K562 (cell line): Measurements from ENCODE around the gene CREB3L1. TPM values are rescaled to one million over a fixed set of nuclear protein-coding genes. Genes with fewer than 3 reads are reported as not detected.
A peak's percentile ranks its signal among the peaks of the same experiment; 100 is the strongest.

ENCODE experiments used
- ATF1 ChIP-seq, 2 experiments: fragments of 450-650 bp in 1 of 2; IDR thresholded peaks; 2 replicates each; pipeline ENCODE4 v1.6.1; 2016; ENCODE audit warnings: missing compliant biosample characterization in 1 of 2, missing genetic modification characterization in 1 of 2
- ATF6 ChIP-seq: sonication (generic); formaldehyde crosslinking; IDR thresholded peaks from 2 replicates; pipeline ENCODE4 v1.4.0; 2020; ENCODE audit warnings: mild to moderate bottlenecking, missing genetic modification reagents
- ATF7 ChIP-seq: fragments of 450-650 bp; IDR thresholded peaks from 2 replicates; pipeline ENCODE4 v1.7.1; 2014; ENCODE audit warnings: mild to moderate bottlenecking, moderate library complexity
- BHLHE40 ChIP-seq: IDR thresholded peaks from 2 replicates; pipeline ENCODE4 v1.6.1; 2011; ENCODE audit warnings: low read length, improper control_type of control experiment
- CHD1 ChIP-seq: fragments of 200-600 bp; sonication (generic); IDR thresholded peaks from one replicate; pipeline ENCODE4 v1.6.1; 2012; ENCODE audit warnings: mild to moderate bottlenecking, moderate library complexity, low read length, inconsistent platforms
- CREB3L1 ChIP-seq: fragments of 450-650 bp; IDR thresholded peaks from 2 replicates; pipeline ENCODE4 v1.6.1; 2014; ENCODE audit warnings: low read depth, mild to moderate bottlenecking, moderate library complexity, borderline replicate concordance
- DACH1 ChIP-seq: fragments of 450-650 bp; IDR thresholded peaks from 2 replicates; pipeline ENCODE4 v1.6.1; 2018; ENCODE audit not compliant: partially characterized antibody
- HMGXB4 ChIP-seq: sonication (generic); formaldehyde crosslinking; IDR thresholded peaks from 2 replicates; pipeline ENCODE4 v1.8.1; 2023; ENCODE audit warnings: mild to moderate bottlenecking, missing genetic modification reagents
- ID3 ChIP-seq, 2 experiments: fragments of 250-450 bp in 1 of 2; fragments of 450-650 bp in 1 of 2; sonication (Bioruptor Pico) in 1 of 2; IDR thresholded peaks; 2 replicates each; pipeline versions ENCODE4 v1.6.1 to v1.8.0; 2016 to 2021; ENCODE audit warnings: mild to moderate bottlenecking in 2 of 2, moderate library complexity in 2 of 2, missing compliant biosample characterization in 1 of 2, missing genetic modification characterization in 1 of 2
- L3MBTL2 ChIP-seq: fragments of 450-650 bp; IDR thresholded peaks from 2 replicates; pipeline ENCODE4 v1.6.1; 2016; ENCODE audit warnings: mild to moderate bottlenecking, moderate library complexity
- MAFK ChIP-seq: IDR thresholded peaks from 2 replicates; pipeline ENCODE4 v1.6.1; 2011; ENCODE audit warnings: low read length, improper control_type of control experiment
- NFRKB ChIP-seq: fragments of 450-650 bp; IDR thresholded peaks from 2 replicates; pipeline ENCODE4 v1.6.1; 2016; ENCODE audit warnings: low read depth
- NONO ChIP-seq, 2 experiments: fragments of 200-400 bp in 1 of 2; fragments of 450-650 bp in 1 of 2; formaldehyde crosslinking in 1 of 2; IDR thresholded peaks; 2 replicates each; pipeline ENCODE4 v1.6.1; 2017; ENCODE audit warnings: low read depth in 2 of 2, mild to moderate bottlenecking in 2 of 2, moderate library complexity in 2 of 2, low read length in 1 of 2
- NRF1 ChIP-seq, 2 experiments: fragments of 450-650 bp; IDR thresholded peaks in 1 of 2; conservative IDR thresholded peaks in 1 of 2; 2 replicates each; pipeline ENCODE4 v1.6.1; 2014; ENCODE audit warnings: mild to moderate bottlenecking in 2 of 2
- RUNX1 ChIP-seq: sonication (generic); IDR thresholded peaks from 2 replicates; pipeline ENCODE4 v1.6.1; 2016; ENCODE audit warnings: antibody characterized with exemption, low read depth
- SMAD4 ChIP-seq: fragments of 250-450 bp; sonication (Bioruptor Pico); conservative IDR thresholded peaks from 2 replicates; pipeline ENCODE4 v1.8.0; 2021; ENCODE audit warnings: inconsistent platforms, mild to moderate bottlenecking, moderate library complexity
- TEAD2 ChIP-seq: fragments of 450-650 bp; IDR thresholded peaks from 2 replicates; pipeline ENCODE4 v1.6.1; 2016; ENCODE audit warnings: missing genetic modification characterization, control low read depth, missing compliant biosample characterization
- ZBTB12 ChIP-seq: fragments of 250-450 bp; sonication (Bioruptor Pico); IDR thresholded peaks from 2 replicates; pipeline ENCODE4 v1.4.0; 2020
- ZNF121 ChIP-seq: sonication (generic); formaldehyde crosslinking; conservative IDR thresholded peaks from 2 replicates; pipeline ENCODE4 v1.8.0; 2022; ENCODE audit warnings: missing genetic modification reagents
- ZNF707 ChIP-seq: fragments of 250-450 bp; sonication (Bioruptor Pico); conservative IDR thresholded peaks from 2 replicates; pipeline ENCODE4 v1.8.0; 2022; ENCODE audit warnings: inconsistent platforms, mild to moderate bottlenecking, moderate library complexity
- polyA plus RNA-seq, 8 experiments: library from polyadenylated mRNA; depleted of rRNA in 4 of 8; stranded (reverse) in 5 of 8; unstranded in 3 of 8; fragments of >200 nt; fragmentation: Nextera tagmentation in 2 of 8; fragmentation: Illumina TruSeq in 1 of 8; extraction: Ambion mirVana in 2 of 8; extraction: Trizol in 1 of 8; gene quantifications; 2 replicates each; pipeline versions ENCODE4 v1.2.1 to v1.2.3, GENCODE V29; 2011 to 2014; ENCODE audit warnings: inconsistent platforms in 1 of 8, missing spikeins in 1 of 8
- total RNA-seq, 7 experiments: library from RNA; depleted of rRNA in 6 of 7; stranded (reverse); fragments of >200 nt in 6 of 7; fragmentation: Illumina TruSeq in 2 of 7; extraction: Trizol in 2 of 7; gene quantifications; 2 replicates each; pipeline versions ENCODE4 v1.2.1 to v1.2.3, GENCODE V29; 2011 to 2021; ENCODE audit warnings: low replicate concordance in 1 of 7

Gene CREB3L1
- total and polyA plus RNA-seq, 9 of the 15 experiments (the other 6 are each of a cell fraction or from before 2014, with no cell fraction given) = 1.2 to 27.6 (median 3.7) TPM

GRCh38 chr11:46238078-46238966, 39.1 kb upstream of the CREB3L1 start (continued):
- TF ChIP-seq NFRKB = 0 out of 2 replicates have a peak, but pooled peaks have one; percentile 37
- TF ChIP-seq ATF1 (CRISPR knock-in tag; IDR thresholded peaks at IDR 0.05) = no peak
- peak; percentile 93 for TF ChIP-seq ATF1 (tag; IDR thresholded peaks at IDR 0.05)
- TF ChIP-seq DACH1 = no peak
- TF ChIP-seq ZBTB12 (CRISPR knock-in tag) = peak; percentile 84
- TF ChIP-seq ZNF707 = 0 out of 2 replicates have a peak, but pooled peaks have one; percentile 35
- TF ChIP-seq SMAD4 = peak; percentile 79
- no peak for TF ChIP-seq ID3 (CRISPR knock-in tag; IDR thresholded peaks at IDR 0.05)
- peak; percentile 60 for TF ChIP-seq ID3 (tag; IDR thresholded peaks at IDR 0.05)
- no peak for TF ChIP-seq MAFK
- TF ChIP-seq NONO (IDR thresholded peaks at IDR 0.05; ENCODE audit: low read depth in 2 of 2, low read length in 1 of 2) = peak; percentile 45 to 62; a peak in 2 of 4 replicates
- 0 out of 2 replicates have a peak, but pooled peaks have one; percentile 13 for TF ChIP-seq CREB3L1
- TF ChIP-seq BHLHE40 = peak; percentile 98
- peak in 1 of 2 experiments; percentile 52; a peak in 2 of 4 replicates for TF ChIP-seq NRF1 (conservative IDR thresholded peaks at IDR 0.05 in 1 of 2, IDR thresholded peaks at IDR 0.05 in 1 of 2)
- TF ChIP-seq HMGXB4 (CRISPR knock-in tag) = peak; percentile 81; the same call in 1 of the 2 replicates
- TF ChIP-seq TEAD2 = no peak
- TF ChIP-seq CHD1 = peak; percentile 27
- TF ChIP-seq ATF7 = peak; percentile 79; the same call in 1 of the 2 replicates
- no peak for TF ChIP-seq ATF6
- TF ChIP-seq L3MBTL2 = peak; percentile 97
- TF ChIP-seq ZNF121 (CRISPR knock-in tag) = no peak
- TF ChIP-seq RUNX1 = no peak
